ENCODE measurements around the gene ZER1. TPM values are rescaled to one million over a fixed set of nuclear protein-coding genes. Genes with fewer than 3 reads are reported as not detected.

ZER1 gene
- total and polyA plus RNA-seq, 2 of the 4 experiments (the other 2 are of a cell fraction) = 7.7 to 34.9 TPM

GRCh38 chr9:128742401-128742800 lies 29.3 kb downstream of the ZER1 start:
- Histone ChIP-seq H3K9me3 (ENCODE audit: control insufficient read depth, insufficient read depth, low read length) (no peaks in the 10 kb centered on the region), H2AK9ac (replicated peaks; ENCODE audit: low read depth, low read length, poor library complexity) (no peak overlapping the region), H3K4me2 (ENCODE audit: low read depth, low read length) (no peak overlapping the region), H2BK5ac (ENCODE audit: low read depth, low read length, poor library complexity, severe bottlenecking) (no peak overlapping the region), H2AFZ (replicated peaks; ENCODE audit: low read length, poor library complexity) (no peak overlapping the region), H3K18ac (ENCODE audit: low read depth, low read length) (no peak overlapping the region), H3K4me3 (ENCODE audit: insufficient read depth, low read depth, low read length) (no peak overlapping the region), H3K79me1 (ENCODE audit: low read depth in 1 of 2, low read length in 2 of 2) (no peaks in the 10 kb centered on the region), H4K8ac (ENCODE audit: low read depth in 2 of 2, low read length in 2 of 2) (no peak overlapping the region), H3K4me1 (ENCODE audit: control insufficient read depth, insufficient read depth, low read length) (no peaks in the 10 kb centered on the region), H4K20me1 (ENCODE audit: insufficient read depth, low read length) (no peaks in the 10 kb centered on the region), H4K5ac (ENCODE audit: low read depth, low read length) (no peak overlapping the region), H3K9me1 (ENCODE audit: insufficient read depth, low read length) (0 out of 2 replicates have a peak, but pooled peaks cover 2% of the 10 kb centered on the region), H3K4ac (ENCODE audit: low read depth, low read length) (no peak overlapping the region), H3K27me3 (ENCODE audit: control insufficient read depth, insufficient read depth, low read length) (no peaks in the 10 kb centered on the region), H3K23ac (ENCODE audit: low read depth, low read length) (no peak overlapping the region), H3K36me3 (ENCODE audit: control insufficient read depth, insufficient read depth, low read length) (peaks cover 25% of the 10 kb centered on the region), H2BK15ac (ENCODE audit: low read depth, low read length) (no peak overlapping the region), H4K91ac (ENCODE audit: insufficient read depth, low read depth, low read length) (no peak overlapping the region), H3K27ac (ENCODE audit: insufficient read depth, low read length) (no peak overlapping the region), H2BK20ac (ENCODE audit: low read depth, low read length) (no peak overlapping the region), H3K14ac (replicated peaks; ENCODE audit: low read depth, low read length) (no peak overlapping the region), H2BK120ac (ENCODE audit: low read depth, low read length) (no peak overlapping the region), H2AK5ac (ENCODE audit: low read depth, low read length) (no peak overlapping the region), H3K56ac (ENCODE audit: extremely low read depth, insufficient read depth, low read length) (no peak overlapping the region), H3K9ac (ENCODE audit: low read depth, low read length) (no peak overlapping the region)
- WGBS, 2 experiments (ENCODE audit: extremely low coverage in 2 of 2, insufficient read length in 1 of 2) = 87% methylated on average over 12 of the region's 20 CpGs; no CpG with 5 or more reads in 1 of the 2 experiments
- TF ChIP-seq MAFK (IDR thresholded peaks at IDR 0.05; ENCODE audit: low read depth, low read length) = no peak
- ChIA-PET POLR2A (ENCODE audit: unreplicated experiment) (no interaction called here), CTCF (no interaction called here)
- in situ Hi-C loops (cut with MboI; ENCODE audit: low sequenced_read_pairs) (no loop called here), dilution Hi-C loops (cut with HindIII; ENCODE audit: low sequenced_read_pairs, unreplicated experiment) (no loop called here), intact Hi-C loops (cut with micrococcal nuclease) (no loop called here)
- no TSS peak for BruUV-seq (replicated peaks)
- no peak for DNase-seq
- no peak for ATAC-seq (ENCODE audit: low read depth)
